Measurements from ENCODE around the gene RETSAT. TPM values are rescaled to one million over a fixed set of nuclear protein-coding genes. Genes with fewer than 3 reads are reported as not detected.
"Not testable (repeated sequence)": the region's sequence is repeated elsewhere in the genome, so short reads cannot be mapped to it uniquely, and the experiment has no call there.

Gene RETSAT
- total RNA-seq, 2 donors from 2014 or later = 37.4 to 44.3 TPM

DNA sequence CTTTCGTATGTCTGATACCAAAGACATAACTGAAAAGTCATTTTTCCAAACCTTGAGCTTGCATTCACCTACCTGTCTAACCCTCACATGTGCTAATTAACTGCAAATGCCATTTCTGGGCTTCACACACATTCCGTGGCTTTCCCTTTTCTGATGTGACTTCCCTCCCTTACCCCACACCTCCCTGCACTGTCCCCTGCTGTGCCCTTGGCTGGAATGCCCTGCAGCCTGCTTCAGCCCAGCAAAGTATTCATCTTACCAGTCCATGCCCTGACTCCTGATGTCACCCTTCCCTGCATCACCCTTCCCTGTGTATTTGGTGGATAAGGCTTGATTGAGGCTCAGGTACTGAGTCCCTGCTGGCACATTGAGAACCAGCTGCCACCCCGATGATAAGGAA is 12.2 kb downstream of the RETSAT start:
- Histone ChIP-seq H3K36me3 (peaks cover 23% of the 10 kb centered on the region), H3K27ac (no peak overlapping the region), H3K4me1 (ENCODE audit: control insufficient read depth in 1 of 2, low read depth in 2 of 2) (no peaks in the 10 kb centered on the region), H3K9me3 (no peaks in the 10 kb centered on the region), H3K27me3 (replicated peaks; ENCODE audit: insufficient read depth) (no peaks in the 10 kb centered on the region), H3K4me3 (no peak overlapping the region)
- TF ChIP-seq, protein P1, sequence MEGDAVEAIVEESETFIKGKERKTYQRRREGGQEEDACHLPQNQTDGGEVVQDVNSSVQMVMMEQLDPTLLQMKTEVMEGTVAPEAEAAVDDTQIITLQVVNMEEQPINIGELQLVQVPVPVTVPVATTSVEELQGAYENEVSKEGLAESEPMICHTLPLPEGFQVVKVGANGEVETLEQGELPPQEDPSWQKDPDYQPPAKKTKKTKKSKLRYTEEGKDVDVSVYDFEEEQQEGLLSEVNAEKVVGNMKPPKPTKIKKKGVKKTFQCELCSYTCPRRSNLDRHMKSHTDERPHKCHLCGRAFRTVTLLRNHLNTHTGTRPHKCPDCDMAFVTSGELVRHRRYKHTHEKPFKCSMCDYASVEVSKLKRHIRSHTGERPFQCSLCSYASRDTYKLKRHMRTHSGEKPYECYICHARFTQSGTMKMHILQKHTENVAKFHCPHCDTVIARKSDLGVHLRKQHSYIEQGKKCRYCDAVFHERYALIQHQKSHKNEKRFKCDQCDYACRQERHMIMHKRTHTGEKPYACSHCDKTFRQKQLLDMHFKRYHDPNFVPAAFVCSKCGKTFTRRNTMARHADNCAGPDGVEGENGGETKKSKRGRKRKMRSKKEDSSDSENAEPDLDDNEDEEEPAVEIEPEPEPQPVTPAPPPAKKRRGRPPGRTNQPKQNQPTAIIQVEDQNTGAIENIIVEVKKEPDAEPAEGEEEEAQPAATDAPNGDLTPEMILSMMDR (IDR thresholded peaks at IDR 0.05) = no peak
- DNase-seq (ENCODE audit: low spot score) (no peak), ATAC-seq (ENCODE audit: insufficient number of reproducible peaks, low FRiP score, low read depth) (no peak)

DNA sequence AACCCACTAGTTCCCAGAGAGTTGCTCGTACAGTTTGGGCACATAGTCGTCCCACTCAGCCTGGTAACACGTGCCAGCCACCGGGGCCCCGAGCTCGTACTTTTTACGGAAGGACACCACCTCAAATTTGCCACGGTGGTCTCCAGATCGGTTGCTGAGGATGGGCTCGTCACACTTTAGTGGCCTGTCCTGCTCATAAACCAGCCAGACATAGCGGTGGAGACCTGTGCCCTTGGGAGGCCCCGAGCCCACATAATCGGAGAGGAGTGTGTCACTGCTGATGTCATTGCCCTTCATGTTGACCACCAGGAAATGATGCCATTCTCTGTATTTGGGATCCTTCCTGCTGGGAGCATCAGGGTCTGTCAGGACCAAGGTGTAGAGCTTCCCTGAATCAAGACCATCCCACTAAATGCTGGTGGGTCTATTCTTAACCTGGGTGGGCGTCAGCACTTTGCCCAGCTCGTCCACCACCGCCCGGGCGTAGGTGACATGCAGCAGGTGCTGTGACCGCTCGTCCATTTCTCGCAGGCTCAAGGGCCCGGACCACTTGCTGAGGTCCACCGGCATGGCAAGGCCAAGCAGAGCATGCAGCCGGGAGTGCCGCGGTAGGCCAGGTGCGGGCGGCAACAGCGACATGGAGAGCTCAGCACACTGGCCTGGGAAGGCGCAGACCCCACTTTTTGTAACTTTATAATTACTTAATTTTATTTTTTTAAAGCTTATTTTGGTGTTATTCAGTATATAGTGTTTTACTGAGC is 12.9 kb downstream of the RETSAT start:
- Histone ChIP-seq H3K4me1 (ENCODE audit: control insufficient read depth in 1 of 2, low read depth in 2 of 2) (no peaks in the 10 kb centered on the region), H3K36me3 (peaks cover 19% of the 10 kb centered on the region), H3K4me3 (no peak overlapping the region), H3K27me3 (replicated peaks; ENCODE audit: insufficient read depth) (no peaks in the 10 kb centered on the region), H3K9me3 (no peaks in the 10 kb centered on the region), H3K27ac (no peak overlapping the region)
- ATAC-seq (ENCODE audit: insufficient number of reproducible peaks, low FRiP score, low read depth) = no peak
- TF ChIP-seq, protein P1 (IDR thresholded peaks at IDR 0.05) = no peak
- no peak for DNase-seq (ENCODE audit: low spot score)

- no peak overlapping the region for H3K27ac ChIP-seq
- H3K27me3 ChIP-seq (replicated peaks; ENCODE audit: insufficient read depth) = no peaks in the 10 kb centered on the region
- DNase-seq (ENCODE audit: low spot score) = no peak
- TF ChIP-seq, protein P1 (IDR thresholded peaks at IDR 0.05) = no peak
- H3K36me3 ChIP-seq = peaks cover 11% of the 10 kb centered on the region
- no peaks in the 10 kb centered on the region for H3K9me3 ChIP-seq
- peak overlapping the region; percentile 43 for H3K4me3 ChIP-seq
- H3K4me1 ChIP-seq (ENCODE audit: control insufficient read depth in 1 of 2, low read depth in 2 of 2) = no peaks in the 10 kb centered on the region
- ATAC-seq (ENCODE audit: insufficient number of reproducible peaks, low FRiP score, low read depth) = no peak
Observed at GRCh38 chr2:85340034-85340892, 14.1 kb downstream of the RETSAT start.

DNA sequence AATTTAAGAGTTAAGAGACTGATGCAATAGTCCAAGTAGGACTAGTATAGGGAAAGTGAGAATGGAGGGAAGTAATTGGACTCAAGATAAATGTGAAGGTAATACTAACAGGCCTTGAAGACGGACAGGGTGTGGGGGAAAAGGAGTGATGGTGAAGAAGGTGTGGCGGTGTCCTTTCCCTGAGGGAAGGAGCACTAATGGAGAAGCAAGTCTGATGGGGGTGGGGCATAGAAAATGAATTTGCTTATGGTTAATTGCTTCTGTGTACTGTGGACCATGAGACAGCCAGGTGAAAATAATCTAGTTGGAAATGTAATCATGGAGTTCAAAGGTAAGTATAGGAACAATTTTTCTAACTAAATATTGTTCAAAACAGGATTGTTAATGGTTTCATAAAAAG is 19.4 kb downstream of the RETSAT start:
- no peak overlapping the region for H3K4me3 ChIP-seq
- H3K36me3 ChIP-seq = no peaks in the 10 kb centered on the region
- H3K4me1 ChIP-seq (ENCODE audit: control insufficient read depth in 1 of 2, low read depth in 2 of 2) = no peaks in the 10 kb centered on the region
- H3K9me3 ChIP-seq = no peaks in the 10 kb centered on the region
- DNase-seq (ENCODE audit: low spot score) = no peak
- TF ChIP-seq, protein P1 (IDR thresholded peaks at IDR 0.05) = no peak
- no peak overlapping the region for H3K27ac ChIP-seq
- H3K27me3 ChIP-seq (replicated peaks; ENCODE audit: insufficient read depth) = no peaks in the 10 kb centered on the region
- no peak for ATAC-seq (ENCODE audit: insufficient number of reproducible peaks, low FRiP score, low read depth)

DNA sequence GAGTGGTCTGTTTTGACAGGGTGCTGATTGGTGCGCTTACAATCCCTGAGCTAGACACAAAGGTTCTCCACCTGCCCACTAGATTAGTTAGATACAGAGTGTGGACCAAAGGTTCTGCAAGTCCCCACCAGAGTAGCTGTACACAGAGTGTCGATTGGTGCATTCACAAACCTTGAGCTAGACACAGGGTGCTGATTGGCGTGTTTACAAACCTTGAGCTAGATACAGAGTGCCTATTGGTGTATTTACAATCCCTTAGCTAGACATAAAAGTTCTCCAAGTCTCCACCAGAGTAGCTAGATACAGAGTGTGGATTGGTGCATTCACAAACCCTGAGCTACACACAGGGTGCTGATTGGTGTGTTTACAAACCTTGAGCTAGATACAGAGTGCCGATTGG is 20.5 kb downstream of the RETSAT start:
- H3K27ac ChIP-seq; H3K27me3 ChIP-seq (replicated peaks; ENCODE audit: insufficient read depth); H3K36me3 ChIP-seq; H3K4me3 ChIP-seq; H3K4me1 ChIP-seq (ENCODE audit: control insufficient read depth in 1 of 2, low read depth in 2 of 2); H3K9me3 ChIP-seq; DNase-seq (ENCODE audit: low spot score); ATAC-seq (ENCODE audit: insufficient number of reproducible peaks, low FRiP score, low read depth): not testable (repeated sequence)
